Stomach smooth muscle (tissue), 2 donors: ENCODE results near the gene HIVEP2.

ENCODE experiments used
- H3K27ac ChIP-seq: one replicate; pipeline ENCODE4 v1.7.0; 2013; ENCODE audit warnings: mild to moderate bottlenecking, low read length, inconsistent platforms
- H3K27me3 ChIP-seq, 2 donors: one replicate each; pipeline ENCODE4 v1.7.0; 2013; ENCODE audit warnings: low read length in 2 of 2; ENCODE audit not compliant: insufficient read depth in 2 of 2, control insufficient read depth in 1 of 2
- H3K36me3 ChIP-seq, 2 donors: one replicate each; pipeline ENCODE4 v1.7.0; 2013; ENCODE audit warnings: low read length in 2 of 2; ENCODE audit not compliant: control insufficient read depth in 2 of 2, insufficient read depth in 2 of 2
- H3K4me1 ChIP-seq: one replicate; pipeline ENCODE4 v1.7.0; 2013; ENCODE audit warnings: low read length; ENCODE audit not compliant: control insufficient read depth, insufficient read depth
- H3K4me3 ChIP-seq, 2 donors: one replicate each; pipeline ENCODE4 v1.7.0; 2013; ENCODE audit warnings: low read length in 2 of 2
- H3K9ac ChIP-seq, 2 donors: one replicate each; pipeline ENCODE4 v1.7.0; 2013; ENCODE audit warnings: low read length in 2 of 2, mild to moderate bottlenecking in 1 of 2
- H3K9me3 ChIP-seq, 2 donors: one replicate each; pipeline ENCODE4 v1.7.0; 2013; ENCODE audit warnings: low read length in 2 of 2; ENCODE audit not compliant: control insufficient read depth in 2 of 2
- donor health status: healthy.
- donor health status: Pancreatic carcinoma.

The HIVEP2 gene

GRCh38 chr6:142706210-142706609, 238.8 kb downstream of the HIVEP2 start:
- Histone ChIP-seq H3K9me3 (no peaks in the 10 kb centered on the region), H3K4me1 (no peaks in the 10 kb centered on the region), H3K36me3 (no peaks in the 10 kb centered on the region), H3K4me3 (no peak overlapping the region), H3K27me3 (peaks cover 0 to 2% of the 10 kb centered on the region in 2 donors), H3K9ac (no peak overlapping the region), H3K27ac (no peak overlapping the region)

DNA sequence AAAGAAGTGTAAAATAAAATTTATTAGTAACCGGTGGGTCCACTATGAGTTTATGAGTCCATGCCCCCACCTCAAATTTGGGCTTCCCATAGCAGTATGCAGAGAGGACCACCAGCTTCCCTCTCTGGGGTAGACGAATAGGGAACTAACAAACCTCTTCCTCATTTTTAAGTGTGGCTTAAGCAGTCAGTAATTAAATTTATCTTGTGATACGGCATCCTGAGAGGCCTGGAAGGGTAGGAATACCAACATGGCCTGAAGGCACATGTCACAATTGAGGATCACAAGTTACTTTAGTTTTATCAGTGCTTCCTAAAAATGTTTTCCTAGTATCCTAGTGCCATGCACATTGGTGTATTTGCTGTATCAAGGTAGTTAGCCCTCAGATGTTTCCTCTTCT, 239.9 kb downstream of the HIVEP2 start:
- peaks cover 0 to 2% of the 10 kb centered on the region in 2 donors for H3K27me3 ChIP-seq
- H3K27ac ChIP-seq: no peak overlapping the region
- no peaks in the 10 kb centered on the region for H3K36me3 ChIP-seq
- H3K9me3 ChIP-seq: no peaks in the 10 kb centered on the region
- H3K4me3 ChIP-seq: no peak overlapping the region
- no peaks in the 10 kb centered on the region for H3K4me1 ChIP-seq
- no peak overlapping the region for H3K9ac ChIP-seq

DNA sequence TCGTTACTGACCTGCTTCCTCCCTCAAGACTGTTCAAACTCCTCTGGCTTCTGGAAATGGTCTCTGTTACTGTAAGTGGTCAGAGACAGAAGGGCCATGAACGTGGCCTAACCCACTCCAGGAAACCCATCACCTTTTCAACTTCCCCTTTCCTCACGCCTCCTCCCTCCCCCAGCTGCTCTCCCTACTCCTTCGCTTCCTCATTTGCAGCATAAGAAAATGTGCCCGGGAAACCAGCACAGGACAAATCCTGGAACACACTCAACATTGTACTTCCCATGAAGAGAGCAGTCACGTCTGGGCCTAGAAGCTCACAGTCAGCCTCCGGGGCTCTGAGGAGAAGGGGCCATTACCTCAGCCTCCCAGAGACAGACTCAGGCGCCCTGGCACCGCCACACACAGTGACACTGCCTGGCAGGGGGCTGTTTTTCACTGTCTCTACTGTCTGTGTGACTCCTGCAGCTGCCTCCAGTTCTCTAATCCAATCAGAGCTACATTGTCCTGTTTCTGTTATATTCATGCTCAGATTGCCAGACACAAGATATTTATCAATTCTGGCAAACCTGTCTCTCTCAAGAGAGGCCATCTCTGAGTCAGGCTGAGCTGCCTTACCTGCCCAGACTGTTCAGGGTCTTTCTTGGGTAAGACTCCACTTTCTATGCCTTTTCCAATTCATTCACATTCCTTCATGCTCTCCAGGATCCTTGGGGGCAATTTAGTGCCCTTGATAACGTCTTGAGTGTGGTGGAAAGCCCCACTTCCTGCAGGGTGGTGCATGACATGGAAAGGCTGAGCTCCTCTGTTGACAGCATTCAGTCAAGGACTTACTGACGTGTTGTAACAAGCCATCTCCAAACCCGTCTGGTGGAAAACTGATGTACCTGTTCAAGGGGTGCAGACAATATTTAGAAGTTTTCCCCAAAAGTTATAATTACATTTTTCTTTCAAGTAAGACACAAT, 242.2 kb downstream of the HIVEP2 start:
- no peaks in the 10 kb centered on the region for H3K36me3 ChIP-seq
- no peak overlapping the region for H3K4me3 ChIP-seq
- no peak overlapping the region for H3K9ac ChIP-seq
- H3K4me1 ChIP-seq: no peaks in the 10 kb centered on the region
- H3K9me3 ChIP-seq: no peaks in the 10 kb centered on the region
- H3K27me3 ChIP-seq: peaks cover 0 to 2% of the 10 kb centered on the region in 2 donors
- no peak overlapping the region for H3K27ac ChIP-seq
